ENCODE measurements around the gene TXNRD2.

DNA sequence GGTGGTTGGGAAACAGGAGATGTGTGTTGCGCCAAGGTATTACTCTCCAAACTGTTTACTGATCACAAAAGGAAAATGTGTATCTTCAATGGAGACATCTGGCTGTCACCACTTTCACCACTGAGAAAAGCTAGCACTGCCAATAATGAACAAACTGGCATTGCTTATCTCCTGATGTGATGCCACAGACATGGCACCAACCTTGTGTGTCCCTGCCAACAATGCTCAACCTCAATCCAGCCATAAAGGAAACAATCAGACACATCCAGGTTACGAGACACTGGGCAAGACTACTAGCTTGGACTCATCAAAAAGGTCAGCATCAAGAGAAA is 115.0 kb downstream of the TXNRD2 start:
- TF ChIP-seq, protein P1, sequence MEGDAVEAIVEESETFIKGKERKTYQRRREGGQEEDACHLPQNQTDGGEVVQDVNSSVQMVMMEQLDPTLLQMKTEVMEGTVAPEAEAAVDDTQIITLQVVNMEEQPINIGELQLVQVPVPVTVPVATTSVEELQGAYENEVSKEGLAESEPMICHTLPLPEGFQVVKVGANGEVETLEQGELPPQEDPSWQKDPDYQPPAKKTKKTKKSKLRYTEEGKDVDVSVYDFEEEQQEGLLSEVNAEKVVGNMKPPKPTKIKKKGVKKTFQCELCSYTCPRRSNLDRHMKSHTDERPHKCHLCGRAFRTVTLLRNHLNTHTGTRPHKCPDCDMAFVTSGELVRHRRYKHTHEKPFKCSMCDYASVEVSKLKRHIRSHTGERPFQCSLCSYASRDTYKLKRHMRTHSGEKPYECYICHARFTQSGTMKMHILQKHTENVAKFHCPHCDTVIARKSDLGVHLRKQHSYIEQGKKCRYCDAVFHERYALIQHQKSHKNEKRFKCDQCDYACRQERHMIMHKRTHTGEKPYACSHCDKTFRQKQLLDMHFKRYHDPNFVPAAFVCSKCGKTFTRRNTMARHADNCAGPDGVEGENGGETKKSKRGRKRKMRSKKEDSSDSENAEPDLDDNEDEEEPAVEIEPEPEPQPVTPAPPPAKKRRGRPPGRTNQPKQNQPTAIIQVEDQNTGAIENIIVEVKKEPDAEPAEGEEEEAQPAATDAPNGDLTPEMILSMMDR (IDR thresholded peaks at IDR 0.05) = no peak
- TF ChIP-seq POLR2A (IDR thresholded peaks at IDR 0.05) = no peak

Measured in right lobe of liver (tissue), 4 donors.